ENCODE measurements around the gene CETN3.

The CETN3 gene

DNA sequence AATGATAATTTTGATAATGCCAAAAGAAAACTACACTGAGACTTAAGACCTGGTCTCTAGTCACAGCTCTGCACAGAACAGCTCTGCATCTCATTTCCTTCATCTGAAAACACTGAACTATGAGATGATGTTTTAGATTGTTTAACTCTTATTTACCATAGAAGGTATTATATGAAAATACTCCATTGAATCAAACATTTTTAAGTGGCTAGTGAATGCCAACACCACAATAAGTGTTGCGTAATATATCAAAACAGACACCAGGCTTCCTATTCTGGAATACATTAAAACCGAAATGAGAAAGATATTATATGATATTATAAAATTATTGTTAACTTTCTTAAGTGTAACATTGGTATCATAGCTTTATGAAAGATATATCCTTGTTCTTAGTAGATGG lies 14.6 kb downstream of the CETN3 start:
- no peak overlapping the region for H3K27ac Mint-ChIP-seq
- no peak for TF ChIP-seq CTCF (IDR thresholded peaks at IDR 0.05)
- peaks cover 50% of the 10 kb centered on the region for H3K36me3 Mint-ChIP-seq (ENCODE audit: low read depth)
- H3K9me3 Mint-ChIP-seq: no peaks in the 10 kb centered on the region
- DNase-seq: no peak
- peaks cover 23% of the 10 kb centered on the region for H3K4me1 Mint-ChIP-seq
- no peaks in the 10 kb centered on the region for H3K27me3 Mint-ChIP-seq (ENCODE audit: low read depth, poor library complexity)
- H3K4me3 Mint-ChIP-seq: no peak overlapping the region

DNA sequence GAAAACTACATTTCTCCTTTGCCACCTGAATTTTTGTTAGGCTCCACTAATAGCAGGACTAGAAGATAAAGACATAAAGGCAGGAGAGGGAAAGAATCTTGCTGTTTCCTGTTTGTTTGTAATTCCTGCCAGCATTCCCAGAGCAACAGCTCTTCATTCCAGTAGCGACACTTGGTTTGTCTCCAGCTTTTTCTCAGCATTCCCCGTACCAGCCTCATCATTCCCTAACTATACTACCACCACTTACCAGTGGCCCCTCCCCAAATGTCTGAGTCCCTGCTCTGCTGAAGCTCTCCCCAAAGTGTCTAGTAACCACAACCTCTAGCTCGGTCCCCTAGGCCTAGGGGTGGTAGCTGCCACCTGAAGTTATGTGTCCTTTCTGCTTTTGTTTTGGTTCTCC lies 18.6 kb downstream of the CETN3 start:
- TF ChIP-seq CTCF (IDR thresholded peaks at IDR 0.05): no peak
- DNase-seq: no peak
- Mint-ChIP-seq H3K27me3 (ENCODE audit: low read depth, poor library complexity) (no peaks in the 10 kb centered on the region), H3K4me1 (peaks cover 25% of the 10 kb centered on the region), H3K36me3 (ENCODE audit: low read depth) (peaks cover 22% of the 10 kb centered on the region), H3K27ac (peak overlapping the region; percentile 90), H3K4me3 (no peak overlapping the region), H3K9me3 (no peaks in the 10 kb centered on the region)

- H3K36me3 Mint-ChIP-seq (ENCODE audit: low read depth): peaks cover 22% of the 10 kb centered on the region
- H3K4me1 Mint-ChIP-seq: peaks cover 25% of the 10 kb centered on the region
- DNase-seq: no peak
- TF ChIP-seq CTCF (IDR thresholded peaks at IDR 0.05): no peak
- H3K4me3 Mint-ChIP-seq: no peak overlapping the region
- no peaks in the 10 kb centered on the region for H3K27me3 Mint-ChIP-seq (ENCODE audit: low read depth, poor library complexity)
- H3K27ac Mint-ChIP-seq: no peak overlapping the region
- no peaks in the 10 kb centered on the region for H3K9me3 Mint-ChIP-seq
These were observed 19.2 kb downstream of the CETN3 start for GRCh38 chr5:90390326-90390725.

DNA sequence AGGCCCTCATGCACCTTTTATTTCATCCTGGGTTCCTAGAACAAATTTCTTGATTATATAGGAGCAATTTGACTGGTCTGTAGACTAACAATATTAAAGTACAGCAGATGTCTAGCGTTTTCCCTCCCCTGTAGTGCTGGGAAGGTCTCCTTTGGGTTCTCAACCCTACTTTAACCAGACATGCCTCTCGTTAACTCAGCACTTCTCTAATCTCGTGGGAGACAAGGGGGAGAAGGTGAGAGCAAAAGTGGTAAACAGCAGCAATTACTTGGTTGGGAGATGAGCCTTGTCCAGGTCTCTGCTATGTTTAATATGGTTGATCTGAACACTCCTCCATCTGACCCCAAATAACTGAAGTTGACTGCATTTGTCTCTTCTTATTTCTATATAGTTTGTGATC lies 22.0 kb downstream of the CETN3 start:
- H3K4me3 Mint-ChIP-seq: no peak overlapping the region
- no peak for TF ChIP-seq CTCF (IDR thresholded peaks at IDR 0.05)
- no peaks in the 10 kb centered on the region for H3K9me3 Mint-ChIP-seq
- peaks cover 24% of the 10 kb centered on the region for H3K4me1 Mint-ChIP-seq
- DNase-seq: no peak
- H3K36me3 Mint-ChIP-seq (ENCODE audit: low read depth): peaks cover 12% of the 10 kb centered on the region
- H3K27me3 Mint-ChIP-seq (ENCODE audit: low read depth, poor library complexity): no peaks in the 10 kb centered on the region
- H3K27ac Mint-ChIP-seq: no peak overlapping the region

GRCh38 chr5:90386099-90386710 lies 23.4 kb downstream of the CETN3 start:
- peaks cover 15% of the 10 kb centered on the region for H3K4me1 Mint-ChIP-seq
- no peaks in the 10 kb centered on the region for H3K36me3 Mint-ChIP-seq (ENCODE audit: low read depth)
- no peaks in the 10 kb centered on the region for H3K9me3 Mint-ChIP-seq
- no peak overlapping the region for H3K27ac Mint-ChIP-seq
- TF ChIP-seq CTCF (IDR thresholded peaks at IDR 0.05): peak; percentile 58
- DNase-seq: no peak
- no peaks in the 10 kb centered on the region for H3K27me3 Mint-ChIP-seq (ENCODE audit: low read depth, poor library complexity)
- H3K4me3 Mint-ChIP-seq: no peak overlapping the region

DNA sequence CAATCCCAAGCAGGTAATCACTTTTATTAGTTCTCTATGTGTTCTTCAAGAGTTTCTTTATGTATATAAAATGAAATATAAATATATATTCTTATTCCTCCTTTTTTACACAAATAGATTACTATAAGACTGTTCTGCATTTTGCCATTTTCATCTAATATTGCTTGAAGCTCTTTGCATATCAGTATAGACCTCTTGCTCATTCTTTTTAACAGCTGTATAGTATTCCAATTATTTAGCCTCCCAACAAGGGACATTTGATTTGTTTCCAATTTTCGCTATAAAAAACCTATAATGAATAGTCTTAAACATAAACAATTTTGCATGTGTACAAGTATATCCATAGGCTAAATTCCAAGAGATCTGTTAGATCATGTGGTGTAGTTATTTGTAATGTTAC lies 25.2 kb downstream of the CETN3 start:
- no peak for TF ChIP-seq CTCF (IDR thresholded peaks at IDR 0.05)
- no peak overlapping the region for H3K27ac Mint-ChIP-seq
- no peaks in the 10 kb centered on the region for H3K27me3 Mint-ChIP-seq (ENCODE audit: low read depth, poor library complexity)
- no peak for DNase-seq
- no peak overlapping the region for H3K4me3 Mint-ChIP-seq
- no peaks in the 10 kb centered on the region for H3K36me3 Mint-ChIP-seq (ENCODE audit: low read depth)
- no peaks in the 10 kb centered on the region for H3K4me1 Mint-ChIP-seq
- no peaks in the 10 kb centered on the region for H3K9me3 Mint-ChIP-seq
